K562 (cell line): ENCODE data around the gene PMVK. TPM values are rescaled to one million over a fixed set of nuclear protein-coding genes. Genes with fewer than 3 reads are reported as not detected.
A peak's percentile ranks its signal among the peaks of the same experiment; 100 is the strongest.

Experiments used
- CEBPZ ChIP-seq: fragments of 150-350 bp; IDR thresholded peaks from 2 replicates; pipeline ENCODE4 v1.6.1; 2014; ENCODE audit warnings: low read depth, mild to moderate bottlenecking, low read length, borderline replicate concordance
- ELF1 ChIP-seq: fragments of 200-800 bp; sonication (Bioruptor generic); IDR thresholded peaks from 2 replicates; pipeline ENCODE4 v1.6.1; 2016; ENCODE audit warnings: missing genetic modification characterization, missing compliant biosample characterization
- HMGN3 ChIP-seq: IDR thresholded peaks from 2 replicates; pipeline ENCODE4 v1.6.1; 2011; ENCODE audit warnings: borderline replicate concordance, low read depth, mild to moderate bottlenecking, mixed read lengths, low read length; ENCODE audit not compliant: insufficient read length; ENCODE audit errors: extremely low read depth
- MCM7 ChIP-seq, 2 experiments: fragments of 450-650 bp; IDR thresholded peaks; 2 replicates each; pipeline ENCODE4 v1.6.1; 2016 to 2018
- MTA3 ChIP-seq: fragments of 450-650 bp; formaldehyde crosslinking; IDR thresholded peaks from 2 replicates; pipeline ENCODE4 v1.6.1; 2017; ENCODE audit warnings: mild to moderate bottlenecking, borderline replicate concordance
- RBM39 ChIP-seq: fragments of 200-400 bp; formaldehyde crosslinking; optimal IDR thresholded peaks from 2 replicates; pipeline ENCODE3; 2018; ENCODE audit warnings: low read depth, low read length
- TAL1 ChIP-seq: fragments of 450-650 bp; IDR thresholded peaks from 2 replicates; pipeline ENCODE4 v1.6.1; 2016; ENCODE audit warnings: mild to moderate bottlenecking
- ZKSCAN1 ChIP-seq: fragments of 150-350 bp; IDR thresholded peaks from 2 replicates; pipeline ENCODE4 v1.6.1; 2016; ENCODE audit warnings: low read depth, low read length
- ZNF589 ChIP-seq: fragments of 200-800 bp; sonication (Bioruptor generic); IDR thresholded peaks from 2 replicates; pipeline ENCODE4 v1.6.1; 2016; ENCODE audit warnings: low read depth, missing genetic modification characterization, missing compliant biosample characterization
- polyA plus RNA-seq, 8 experiments: library from polyadenylated mRNA; depleted of rRNA in 4 of 8; stranded (reverse) in 5 of 8; unstranded in 3 of 8; fragments of >200 nt; fragmentation: Nextera tagmentation in 2 of 8; fragmentation: Illumina TruSeq in 1 of 8; extraction: Ambion mirVana in 2 of 8; extraction: Trizol in 1 of 8; gene quantifications; 2 replicates each; pipeline versions ENCODE4 v1.2.1 to v1.2.3, GENCODE V29; 2011 to 2014; ENCODE audit warnings: inconsistent platforms in 1 of 8, missing spikeins in 1 of 8
- total RNA-seq, 7 experiments: library from RNA; depleted of rRNA in 6 of 7; stranded (reverse); fragments of >200 nt in 6 of 7; fragmentation: Illumina TruSeq in 2 of 7; extraction: Trizol in 2 of 7; gene quantifications; 2 replicates each; pipeline versions ENCODE4 v1.2.1 to v1.2.3, GENCODE V29; 2011 to 2021; ENCODE audit warnings: low replicate concordance in 1 of 7
- TF ChIP-seq, protein P1 (sequence below): fragments of 250-450 bp; sonication (Bioruptor Pico); IDR thresholded peaks from 2 replicates; pipeline ENCODE4 v1.8.0; 2021; ENCODE audit warnings: moderate library complexity, mild to moderate bottlenecking, inconsistent platforms
- TF ChIP-seq, protein P2 (sequence below): sonication (generic); formaldehyde crosslinking; IDR thresholded peaks from 2 replicates; pipeline ENCODE4 v1.8.0; 2022; ENCODE audit warnings: mild to moderate bottlenecking, missing genetic modification reagents

PMVK gene
- total and polyA plus RNA-seq, 9 of the 15 experiments (the other 6 are each of a cell fraction or from before 2014, with no cell fraction given), result 1.1 to 15.3 (median 6.3) TPM

DNA sequence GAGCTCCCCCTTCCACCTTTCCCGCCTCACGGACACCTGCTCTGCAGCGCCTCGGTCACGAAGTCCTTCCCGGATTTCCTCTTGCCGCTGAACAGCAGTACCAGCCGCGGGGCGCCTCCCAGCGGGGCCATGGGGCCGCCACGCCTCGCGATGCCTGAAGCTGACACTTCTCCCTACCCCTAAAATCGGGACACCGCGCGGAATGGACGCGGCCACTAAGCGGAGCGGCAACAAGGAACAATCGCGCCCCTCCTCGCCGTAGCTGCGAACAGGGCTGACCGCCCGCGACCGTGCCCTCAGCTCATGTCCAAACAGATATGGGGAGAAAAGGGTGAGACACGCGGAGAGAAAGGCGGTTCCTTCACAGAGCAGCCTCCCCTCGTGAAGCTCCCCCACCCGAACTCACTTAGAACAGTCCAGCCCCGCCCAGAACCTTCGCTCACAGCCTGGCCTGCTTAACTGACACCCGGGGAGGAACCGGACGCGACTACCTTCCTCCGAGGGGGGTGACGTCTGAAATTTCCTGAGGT lies at the start of gene PMVK (continued):
- TF ChIP-seq, protein P1, sequence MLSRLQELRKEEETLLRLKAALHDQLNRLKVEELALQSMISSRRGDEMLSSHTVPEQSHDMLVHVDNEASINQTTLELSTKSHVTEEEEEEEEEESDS (CRISPR knock-in tag), result no peak
- TF ChIP-seq HMGN3 (peak; percentile 92), ZKSCAN1 (peak; percentile 51; the same call in 1 of the 2 replicates), MTA3 (peak; percentile 79), ELF1 (tag) (peak; percentile 68), MCM7 (IDR thresholded peaks at IDR 0.05) (no peak), TAL1 (no peak; the same call in 1 of the 2 replicates), CEBPZ (no peak), RBM39 (no peak), ZNF589 (CRISPR knock-in tag) (peak; percentile 85; the same call in 1 of the 2 replicates)
- TF ChIP-seq, protein P2, sequence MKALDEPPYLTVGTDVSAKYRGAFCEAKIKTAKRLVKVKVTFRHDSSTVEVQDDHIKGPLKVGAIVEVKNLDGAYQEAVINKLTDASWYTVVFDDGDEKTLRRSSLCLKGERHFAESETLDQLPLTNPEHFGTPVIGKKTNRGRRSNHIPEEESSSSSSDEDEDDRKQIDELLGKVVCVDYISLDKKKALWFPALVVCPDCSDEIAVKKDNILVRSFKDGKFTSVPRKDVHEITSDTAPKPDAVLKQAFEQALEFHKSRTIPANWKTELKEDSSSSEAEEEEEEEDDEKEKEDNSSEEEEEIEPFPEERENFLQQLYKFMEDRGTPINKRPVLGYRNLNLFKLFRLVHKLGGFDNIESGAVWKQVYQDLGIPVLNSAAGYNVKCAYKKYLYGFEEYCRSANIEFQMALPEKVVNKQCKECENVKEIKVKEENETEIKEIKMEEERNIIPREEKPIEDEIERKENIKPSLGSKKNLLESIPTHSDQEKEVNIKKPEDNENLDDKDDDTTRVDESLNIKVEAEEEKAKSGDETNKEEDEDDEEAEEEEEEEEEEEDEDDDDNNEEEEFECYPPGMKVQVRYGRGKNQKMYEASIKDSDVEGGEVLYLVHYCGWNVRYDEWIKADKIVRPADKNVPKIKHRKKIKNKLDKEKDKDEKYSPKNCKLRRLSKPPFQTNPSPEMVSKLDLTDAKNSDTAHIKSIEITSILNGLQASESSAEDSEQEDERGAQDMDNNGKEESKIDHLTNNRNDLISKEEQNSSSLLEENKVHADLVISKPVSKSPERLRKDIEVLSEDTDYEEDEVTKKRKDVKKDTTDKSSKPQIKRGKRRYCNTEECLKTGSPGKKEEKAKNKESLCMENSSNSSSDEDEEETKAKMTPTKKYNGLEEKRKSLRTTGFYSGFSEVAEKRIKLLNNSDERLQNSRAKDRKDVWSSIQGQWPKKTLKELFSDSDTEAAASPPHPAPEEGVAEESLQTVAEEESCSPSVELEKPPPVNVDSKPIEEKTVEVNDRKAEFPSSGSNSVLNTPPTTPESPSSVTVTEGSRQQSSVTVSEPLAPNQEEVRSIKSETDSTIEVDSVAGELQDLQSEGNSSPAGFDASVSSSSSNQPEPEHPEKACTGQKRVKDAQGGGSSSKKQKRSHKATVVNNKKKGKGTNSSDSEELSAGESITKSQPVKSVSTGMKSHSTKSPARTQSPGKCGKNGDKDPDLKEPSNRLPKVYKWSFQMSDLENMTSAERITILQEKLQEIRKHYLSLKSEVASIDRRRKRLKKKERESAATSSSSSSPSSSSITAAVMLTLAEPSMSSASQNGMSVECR (CRISPR knock-in tag), result peak; percentile 83; the same call in 1 of the 2 replicates
